GM12891 (cell line): ENCODE measurements around the gene MZT1.

Source experiments
- PAX5 ChIP-seq: IDR thresholded peaks from 2 replicates; pipeline ENCODE4 v1.6.1; 2011; ENCODE audit warnings: low read length, moderate library complexity, mild to moderate bottlenecking; ENCODE audit not compliant: insufficient read depth, severe bottlenecking
- POLR2A ChIP-seq: IDR thresholded peaks from 2 replicates; pipeline ENCODE4 v1.6.1; 2011; ENCODE audit warnings: low read depth, low read length, control low read depth
- POLR2AphosphoS5 ChIP-seq: IDR thresholded peaks from 2 replicates; pipeline ENCODE4 v1.6.1; 2011; ENCODE audit warnings: low read depth, low read length, control low read depth
- POU2F2 ChIP-seq: IDR thresholded peaks from 2 replicates; pipeline ENCODE4 v1.6.1; 2011; ENCODE audit warnings: low read depth, mild to moderate bottlenecking, control low read depth, low read length, moderate library complexity
- SPI1 ChIP-seq: IDR thresholded peaks from 2 replicates; pipeline ENCODE4 v1.6.1; 2011; ENCODE audit warnings: low read depth, low read length, control low read depth
- TAF1 ChIP-seq: IDR thresholded peaks from 2 replicates; pipeline ENCODE4 v1.6.1; 2011; ENCODE audit warnings: low read depth, low read length, control low read depth

GRCh38 chr13:72728290-72728605 is 819 bp upstream of the MZT1 start:
- TF ChIP-seq POLR2A (no peak), POLR2AphosphoS5 (no peak), POU2F2 (no peak), TAF1 (no peak), SPI1 (no peak), PAX5 (no peak)
